ENCODE data around the gene UBE2U.

UBE2U gene

GRCh38 chr1:64179588-64179987 lies 23.8 kb upstream of the UBE2U start:
- H3K9me3 ChIP-seq (ENCODE audit: low read length): no peaks in the 10 kb centered on the region
- no peak overlapping the region for H2AFZ ChIP-seq (ENCODE audit: low read length)
- no peak overlapping the region for H3K4me3 ChIP-seq (ENCODE audit: low read depth, low read length, poor library complexity, severe bottlenecking)
- H3K9ac ChIP-seq (ENCODE audit: low read length): no peak overlapping the region
- H3K27ac ChIP-seq (ENCODE audit: low read depth, low read length, poor library complexity, severe bottlenecking): no peak overlapping the region
- H3K4me1 ChIP-seq (ENCODE audit: insufficient read depth, low read length, severe bottlenecking): no peaks in the 10 kb centered on the region
- TF ChIP-seq EZH2 (IDR thresholded peaks at IDR 0.05; ENCODE audit: borderline replicate concordance, low read length): no peak
- TF ChIP-seq CTCF (IDR thresholded peaks at IDR 0.05; ENCODE audit: low read length): no peak
- no peak overlapping the region for H3K4me2 ChIP-seq (ENCODE audit: low read length)
- H3K27me3 ChIP-seq (ENCODE audit: insufficient read depth, low read length): no peaks in the 10 kb centered on the region
- no peaks in the 10 kb centered on the region for H4K20me1 ChIP-seq (ENCODE audit: insufficient read depth, low read length)
- H3K36me3 ChIP-seq (ENCODE audit: insufficient read depth, low read length): no peaks in the 10 kb centered on the region
- H3F3A ChIP-seq (ENCODE audit: insufficient read depth, low read length): no peaks in the 10 kb centered on the region
- no peaks in the 10 kb centered on the region for H3K9me2 ChIP-seq (ENCODE audit: low read depth, low read length)
- no peaks in the 10 kb centered on the region for H3K79me2 ChIP-seq (ENCODE audit: insufficient read depth, low read length)

- TF ChIP-seq CTCF (IDR thresholded peaks at IDR 0.05; ENCODE audit: low read length) (no peak), EZH2 (IDR thresholded peaks at IDR 0.05; ENCODE audit: borderline replicate concordance, low read length) (no peak)
- Histone ChIP-seq H3K79me2 (ENCODE audit: insufficient read depth, low read length) (no peaks in the 10 kb centered on the region), H3K4me2 (ENCODE audit: low read length) (no peak overlapping the region), H3K9me2 (ENCODE audit: low read depth, low read length) (no peaks in the 10 kb centered on the region), H3K9me3 (ENCODE audit: low read length) (no peaks in the 10 kb centered on the region), H3K4me3 (ENCODE audit: low read depth, low read length, poor library complexity, severe bottlenecking) (no peak overlapping the region), H3K9ac (ENCODE audit: low read length) (no peak overlapping the region), H2AFZ (ENCODE audit: low read length) (no peak overlapping the region), H3K27ac (ENCODE audit: low read depth, low read length, poor library complexity, severe bottlenecking) (no peak overlapping the region), H4K20me1 (ENCODE audit: insufficient read depth, low read length) (no peaks in the 10 kb centered on the region), H3K27me3 (ENCODE audit: insufficient read depth, low read length) (no peaks in the 10 kb centered on the region), H3K4me1 (ENCODE audit: insufficient read depth, low read length, severe bottlenecking) (no peaks in the 10 kb centered on the region), H3F3A (ENCODE audit: insufficient read depth, low read length) (no peaks in the 10 kb centered on the region), H3K36me3 (ENCODE audit: insufficient read depth, low read length) (no peaks in the 10 kb centered on the region)
Observed at GRCh38 chr1:64182207-64182606, 21.2 kb upstream of the UBE2U start.

GRCh38 chr1:64183395-64184002 lies 19.9 kb upstream of the UBE2U start:
- Histone ChIP-seq H4K20me1 (ENCODE audit: insufficient read depth, low read length) (no peaks in the 10 kb centered on the region), H3K4me2 (ENCODE audit: low read length) (no peak overlapping the region), H3K9ac (ENCODE audit: low read length) (no peak overlapping the region)

More at GRCh38 chr1:64183395-64184002, 19.9 kb upstream of the UBE2U start:
- H3K4me3 ChIP-seq (ENCODE audit: low read depth, low read length, poor library complexity, severe bottlenecking): no peak overlapping the region
- no peak for TF ChIP-seq EZH2 (IDR thresholded peaks at IDR 0.05; ENCODE audit: borderline replicate concordance, low read length)
- TF ChIP-seq CTCF (IDR thresholded peaks at IDR 0.05; ENCODE audit: low read length): no peak
- no peaks in the 10 kb centered on the region for H3K9me2 ChIP-seq (ENCODE audit: low read depth, low read length)
- H3F3A ChIP-seq (ENCODE audit: insufficient read depth, low read length): no peaks in the 10 kb centered on the region
- no peaks in the 10 kb centered on the region for H3K4me1 ChIP-seq (ENCODE audit: insufficient read depth, low read length, severe bottlenecking)
- no peaks in the 10 kb centered on the region for H3K9me3 ChIP-seq (ENCODE audit: low read length)
- no peaks in the 10 kb centered on the region for H3K79me2 ChIP-seq (ENCODE audit: insufficient read depth, low read length)
- H3K36me3 ChIP-seq (ENCODE audit: insufficient read depth, low read length): no peaks in the 10 kb centered on the region
- H2AFZ ChIP-seq (ENCODE audit: low read length): no peak overlapping the region
- no peaks in the 10 kb centered on the region for H3K27me3 ChIP-seq (ENCODE audit: insufficient read depth, low read length)
- no peak overlapping the region for H3K27ac ChIP-seq (ENCODE audit: low read depth, low read length, poor library complexity, severe bottlenecking)
